Measurements from ENCODE around the gene RNF166.

- no peak for TF ChIP-seq CTCF (conservative IDR thresholded peaks at IDR 0.05 in 1 of 2, IDR thresholded peaks at IDR 0.05 in 1 of 2; ENCODE audit: low read depth in 1 of 2, low read length in 2 of 2)
- TF ChIP-seq EZH2 (IDR thresholded peaks at IDR 0.05; ENCODE audit: low read length, missing control alignments) = no peak
These were observed 5.3 kb downstream of the RNF166 start for GRCh38 chr16:88700636-88701482.
